Middle frontal gyrus (tissue), 1 donor: ENCODE measurements around the gene CCDC50.

ENCODE experiments used
- DNase-seq: peaks from one replicate; pipeline ENCODE4 v3.0.0-alpha.2; 2015; ENCODE audit warnings: low spot score; ENCODE audit errors: extremely low spot score

Gene CCDC50

DNA sequence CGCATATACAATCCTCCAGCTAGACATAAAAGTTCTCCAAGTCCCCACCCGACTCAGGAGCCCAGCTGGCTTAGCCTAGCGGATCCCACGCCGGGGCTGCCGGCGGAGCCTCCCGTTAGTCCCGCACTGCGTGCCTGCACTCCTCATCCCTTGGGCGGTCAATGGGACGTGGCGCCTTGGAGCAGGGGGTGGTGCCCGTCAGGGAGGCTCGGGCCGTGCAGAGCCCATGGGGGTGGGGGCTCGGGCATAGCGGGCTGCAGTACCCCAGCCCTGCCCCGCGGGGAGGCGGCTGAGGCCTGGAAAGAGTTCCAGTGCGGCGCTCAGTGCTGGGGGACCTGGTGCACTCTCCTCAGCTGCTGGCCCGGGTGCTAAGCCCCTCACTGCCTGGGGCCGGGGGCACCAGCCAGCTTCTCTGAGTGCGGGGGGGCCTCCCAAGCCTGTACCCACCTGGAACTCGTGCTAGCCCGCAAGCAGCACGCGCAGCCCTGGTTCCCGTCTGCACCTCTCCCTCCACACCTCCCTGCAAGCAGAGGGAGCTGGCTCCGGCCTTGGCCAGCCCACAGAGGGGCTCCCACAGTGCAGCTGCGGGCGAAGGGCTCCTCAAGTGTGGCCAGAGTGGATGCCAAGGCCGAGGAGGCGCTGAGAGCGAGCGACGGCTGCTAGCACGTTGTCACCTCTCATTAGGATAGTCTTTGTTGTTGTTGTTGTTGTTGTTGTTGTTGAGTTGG lies 12.2 kb upstream of the CCDC50 start:
- no peak for DNase-seq

DNA sequence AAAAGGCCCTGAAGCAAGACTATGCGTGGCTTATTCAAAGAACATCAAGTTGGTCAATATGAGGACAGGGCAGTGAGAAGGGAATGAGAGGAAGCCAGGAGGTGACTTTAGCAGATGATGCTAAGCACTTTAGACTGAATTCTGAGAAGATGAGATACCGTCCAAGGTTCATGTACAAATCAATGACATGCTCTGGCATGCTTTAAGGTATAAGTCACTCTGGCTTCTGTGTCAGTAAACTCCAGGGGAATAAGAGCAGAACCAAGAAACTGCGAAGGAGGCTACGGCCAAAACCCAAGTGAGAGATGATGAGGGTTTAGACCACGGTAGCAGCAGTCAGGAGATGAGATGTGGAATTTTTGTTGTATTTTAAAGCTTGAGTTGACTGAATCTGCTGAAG lies 8.9 kb upstream of the CCDC50 start:
- DNase-seq = no peak

DNA sequence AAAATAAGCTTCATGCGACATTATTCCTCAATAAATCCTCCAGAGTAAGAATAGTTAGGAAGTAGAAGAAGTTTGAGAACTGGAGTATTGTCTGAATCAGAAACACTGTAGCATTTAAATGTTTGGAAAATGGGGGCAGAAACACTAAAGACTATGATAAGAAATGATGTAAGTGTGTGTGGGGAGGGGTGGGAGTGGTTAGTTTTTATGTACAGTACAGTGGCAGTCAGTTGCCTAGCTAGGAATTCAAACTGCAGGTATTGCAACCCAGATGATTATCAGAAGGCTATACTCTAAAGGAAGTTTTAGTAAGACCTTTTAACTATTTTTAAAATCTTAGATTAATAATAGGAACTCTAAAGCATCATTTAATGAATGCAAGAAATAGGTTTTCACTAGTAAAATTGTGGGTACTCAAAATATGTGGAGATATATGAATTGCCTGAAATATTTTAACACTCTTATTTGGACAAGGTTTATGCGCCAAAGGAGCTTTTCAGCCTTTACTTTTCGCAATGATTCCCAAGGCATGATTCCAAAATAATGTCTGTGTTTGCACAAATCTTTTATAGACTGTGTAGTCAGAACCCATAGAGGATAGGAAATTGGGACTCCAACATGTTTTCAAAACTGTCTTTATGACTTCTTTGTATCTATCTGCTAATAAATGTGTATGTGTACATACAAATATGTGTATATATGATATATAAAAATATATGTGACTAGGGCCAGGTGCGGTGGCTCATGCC lies 8.0 kb upstream of the CCDC50 start:
- DNase-seq = no peak

DNA sequence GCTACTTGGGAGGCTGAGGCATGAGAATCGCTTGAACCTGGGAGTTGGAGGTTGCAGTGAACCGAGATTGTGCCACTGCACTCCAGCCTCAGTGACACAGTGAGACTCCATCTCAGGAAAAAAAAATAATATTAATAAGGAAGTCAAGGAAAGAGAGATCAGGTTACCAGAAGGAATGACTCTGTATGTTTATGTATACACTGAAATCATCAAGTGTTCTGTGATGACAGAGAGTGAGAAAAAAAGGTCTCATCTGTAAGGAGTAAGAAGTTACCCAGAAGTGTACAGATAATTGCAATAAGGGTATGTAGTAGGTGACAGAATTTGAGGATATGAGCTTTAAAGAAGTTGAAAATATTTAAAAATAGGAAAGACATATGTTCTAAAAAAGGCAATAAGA lies 4.3 kb upstream of the CCDC50 start:
- no peak for DNase-seq

DNA sequence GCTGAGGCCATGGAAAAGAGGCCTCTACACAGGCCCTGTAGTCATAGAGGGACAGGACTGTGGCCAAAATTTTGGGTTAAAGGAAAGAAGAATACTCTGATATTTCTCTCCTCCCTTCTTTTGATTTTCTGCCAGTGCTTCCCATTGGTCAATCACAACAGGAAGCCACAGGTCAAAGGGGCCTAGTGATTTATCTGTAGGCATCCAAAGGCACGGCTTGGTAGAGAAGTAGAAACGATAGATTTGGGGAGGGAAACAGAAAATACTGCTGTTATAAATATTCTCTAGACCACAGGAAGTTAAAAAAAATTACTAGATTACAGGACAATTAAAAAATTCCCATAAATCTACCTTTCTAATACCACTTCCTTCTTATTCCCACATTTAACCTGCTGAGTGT lies 1.7 kb upstream of the CCDC50 start:
- no peak for DNase-seq

DNA sequence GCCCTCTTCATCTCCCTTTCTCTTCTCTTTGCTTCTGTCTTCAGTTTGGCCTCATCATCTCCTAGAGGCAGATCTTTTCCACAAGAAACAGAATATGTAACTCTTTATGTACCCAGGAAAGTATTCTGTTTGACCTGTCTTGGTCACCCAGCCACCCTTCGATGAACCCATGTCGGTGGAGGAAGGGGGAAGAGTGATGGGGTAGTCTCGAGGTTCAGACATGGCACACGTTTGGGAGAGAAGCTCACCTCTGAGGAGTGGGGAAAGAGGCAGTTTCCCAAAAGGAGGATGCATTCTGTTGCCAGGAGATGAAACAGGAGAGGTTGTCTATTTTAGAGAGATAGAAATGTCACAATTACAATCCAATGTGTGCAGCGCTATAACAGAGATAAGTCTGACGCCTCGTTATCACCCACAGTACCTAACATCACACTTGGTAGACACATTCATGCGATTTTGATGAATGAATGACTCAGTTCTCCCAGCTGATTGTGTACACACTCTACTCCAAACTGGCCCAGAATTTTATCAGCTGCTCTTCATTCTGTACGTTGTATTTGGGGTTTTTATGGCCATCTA lies 722 bp upstream of the CCDC50 start:
- no peak for DNase-seq

DNA sequence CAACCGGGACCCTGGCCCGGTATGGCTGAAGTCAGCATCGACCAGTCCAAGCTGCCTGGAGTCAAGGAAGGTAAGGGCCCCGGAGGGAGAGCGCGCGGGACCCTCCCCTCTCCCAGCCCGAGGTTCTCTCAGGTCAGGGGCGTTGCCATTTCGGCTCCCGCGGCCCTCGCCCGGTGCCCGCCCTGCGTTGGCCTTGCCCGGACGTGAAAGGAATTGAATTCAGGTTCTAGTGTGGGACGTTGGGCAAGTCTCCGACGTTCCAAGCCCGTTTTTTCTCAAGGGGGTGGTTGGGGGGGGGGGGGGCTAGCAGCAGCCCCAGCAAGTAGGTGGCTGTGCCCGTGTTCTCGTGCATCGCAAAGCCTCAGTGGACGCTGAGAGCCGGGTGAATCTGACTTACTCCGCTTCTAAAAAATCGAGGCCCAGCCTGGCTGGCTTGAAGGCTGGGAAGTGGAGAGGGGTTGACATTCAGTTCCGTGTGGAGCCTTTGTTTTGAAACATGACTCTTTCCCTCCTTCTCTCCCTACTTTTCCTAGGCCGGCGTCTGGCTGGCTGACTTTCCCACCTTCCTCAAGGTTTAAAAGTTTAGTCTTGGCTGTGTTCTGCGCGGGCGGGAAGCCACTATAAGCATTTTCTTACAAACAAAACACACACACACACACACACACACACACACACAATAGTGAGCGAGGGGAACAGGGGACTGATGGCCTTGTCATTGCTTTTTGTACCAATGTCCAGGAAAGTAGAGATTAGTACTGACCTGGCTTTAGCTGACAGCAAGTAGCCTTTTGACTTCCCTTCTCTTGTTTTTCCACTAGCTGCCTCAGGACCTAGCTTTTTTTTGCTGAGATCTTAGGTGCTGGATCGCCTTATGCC lies 698 bp downstream of the CCDC50 start, which contains the start of gene UTS2B:
Gene UTS2B (minus strand): TSS at position 873 of the 876 bp plus-strand sequence. CDS start 48,337 bp downstream, outside the sequence.
- no peak for DNase-seq

DNA sequence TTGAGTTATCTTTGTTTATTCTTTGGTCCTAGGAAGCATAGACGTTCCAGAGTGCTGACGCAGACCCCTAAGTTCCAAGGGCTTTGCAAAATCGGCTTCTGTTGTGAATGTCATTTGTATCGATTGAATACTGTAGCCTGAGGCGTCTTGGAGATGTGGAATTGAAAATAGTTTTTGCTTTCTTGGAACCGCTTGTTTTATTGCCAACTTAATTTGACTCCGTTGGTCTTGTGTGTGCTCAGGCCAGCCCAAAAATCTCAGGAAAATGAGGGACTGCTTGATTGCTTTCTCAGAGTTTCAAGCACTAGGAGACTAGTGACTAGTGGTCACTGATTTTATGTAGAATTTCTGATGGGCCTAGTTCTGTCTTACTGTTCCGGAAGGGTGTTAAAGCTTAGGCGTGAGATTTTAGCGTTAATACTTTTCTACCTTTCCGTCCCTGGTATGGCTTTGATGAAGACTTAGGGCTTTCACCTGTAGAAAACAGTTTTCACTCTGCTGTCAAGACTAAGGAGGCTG lies 1.4 kb downstream of the CCDC50 start:
- no peak for DNase-seq

DNA sequence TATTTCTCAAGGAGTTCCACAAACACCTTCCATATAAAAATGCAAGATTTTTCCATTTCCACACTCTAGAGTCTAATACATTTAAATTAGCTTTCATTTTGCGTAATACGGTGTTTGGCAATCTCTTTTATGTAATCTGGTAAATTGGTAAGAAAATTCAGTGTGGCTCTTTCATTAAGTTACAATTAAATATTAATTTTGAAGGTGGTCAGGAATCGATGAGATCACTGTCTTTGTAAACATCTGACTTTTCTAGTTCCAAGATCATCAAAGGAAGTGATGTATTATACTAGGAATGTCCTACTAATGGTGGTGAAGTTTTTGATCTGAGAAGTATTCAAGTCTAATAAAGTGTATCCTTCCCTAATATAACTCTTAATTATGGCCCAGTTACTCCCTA lies 2.2 kb downstream of the CCDC50 start:
- DNase-seq = no peak

DNA sequence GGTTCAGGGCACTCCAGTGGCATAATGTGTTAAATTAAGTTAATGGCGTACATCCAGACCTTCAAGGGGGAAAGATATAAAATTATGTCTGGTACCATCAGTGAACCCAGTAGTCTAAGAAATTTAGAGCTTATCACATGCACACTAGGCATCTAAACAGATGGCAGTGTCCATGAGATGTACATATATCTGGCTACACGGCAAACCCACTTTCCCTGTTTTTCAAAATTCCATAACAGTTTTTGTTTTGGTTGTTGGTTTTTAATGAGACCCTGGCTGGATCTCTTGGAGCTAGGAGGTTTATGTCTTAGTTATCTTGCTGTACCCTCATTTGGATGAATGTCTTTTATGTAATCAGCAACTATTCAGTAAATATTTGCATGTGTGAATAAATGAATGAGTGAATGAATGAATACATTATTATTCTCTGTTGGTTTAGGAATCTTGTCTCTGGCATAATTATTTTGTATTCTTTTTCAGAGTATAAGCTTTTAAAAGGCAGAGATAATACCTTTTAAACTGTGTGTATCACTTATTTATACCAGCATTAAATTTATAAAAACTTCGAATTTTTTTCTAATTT lies 4.2 kb downstream of the CCDC50 start:
- no peak for DNase-seq

DNA sequence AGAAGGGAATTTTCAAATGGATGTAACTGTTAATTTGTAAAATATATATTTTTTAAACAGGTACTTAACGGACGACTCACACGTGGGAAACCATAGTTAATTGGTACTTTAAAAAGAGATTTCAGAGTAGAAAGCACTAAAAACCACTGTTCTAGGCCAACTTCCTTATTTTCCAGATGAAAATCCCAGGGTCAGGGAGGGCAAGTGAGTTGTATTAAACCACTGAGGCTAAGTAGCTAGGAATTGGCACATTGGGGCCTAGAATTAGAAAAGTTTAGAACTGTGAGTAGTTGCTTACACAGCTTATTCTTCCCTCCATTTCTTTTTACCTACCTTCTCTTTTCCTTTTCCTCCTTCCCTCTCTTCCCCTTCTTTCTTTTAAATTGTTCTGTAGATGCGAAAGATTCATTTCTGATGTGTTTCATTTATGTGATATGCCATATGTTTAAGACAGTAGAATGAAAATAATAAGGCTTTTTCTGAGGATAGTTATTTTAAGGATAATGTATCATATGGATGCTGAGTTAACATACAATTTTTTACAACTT lies 5.2 kb downstream of the CCDC50 start:
- DNase-seq = no peak

DNA sequence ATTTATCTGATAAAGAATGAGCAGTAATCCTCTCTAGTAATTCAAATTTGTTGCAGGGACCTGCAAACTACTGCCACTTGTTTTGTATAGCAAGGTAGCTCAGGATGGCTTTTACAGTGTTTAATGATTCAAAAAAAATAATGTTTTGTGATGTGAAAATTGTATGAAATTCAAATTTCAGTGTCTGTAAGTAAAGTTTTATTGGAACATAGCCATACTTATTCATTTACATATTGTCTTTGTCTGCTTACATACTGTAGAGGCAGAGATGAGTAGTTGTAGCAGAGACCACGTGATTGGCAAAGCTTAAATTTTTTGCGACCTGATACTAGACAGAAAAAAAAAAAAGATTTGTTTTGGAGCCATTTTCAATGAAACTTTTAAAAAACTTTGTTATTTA lies 7.6 kb downstream of the CCDC50 start:
- DNase-seq = no peak

DNA sequence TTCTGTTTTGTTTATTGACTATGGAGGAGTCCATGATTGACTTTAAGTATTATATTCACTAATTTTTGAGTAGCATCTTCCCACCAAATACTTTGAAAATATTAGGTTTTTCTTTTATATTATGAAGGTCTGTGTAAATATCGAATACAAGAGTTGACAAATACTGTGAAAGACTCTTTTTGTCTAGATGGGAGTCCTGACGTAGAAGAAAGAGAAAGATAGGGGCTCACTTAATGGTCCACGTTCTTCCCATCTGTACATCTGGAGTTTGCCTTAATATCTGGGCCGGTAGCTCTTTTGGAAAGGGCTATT lies 8.9 kb downstream of the CCDC50 start:
- DNase-seq = no peak

DNA sequence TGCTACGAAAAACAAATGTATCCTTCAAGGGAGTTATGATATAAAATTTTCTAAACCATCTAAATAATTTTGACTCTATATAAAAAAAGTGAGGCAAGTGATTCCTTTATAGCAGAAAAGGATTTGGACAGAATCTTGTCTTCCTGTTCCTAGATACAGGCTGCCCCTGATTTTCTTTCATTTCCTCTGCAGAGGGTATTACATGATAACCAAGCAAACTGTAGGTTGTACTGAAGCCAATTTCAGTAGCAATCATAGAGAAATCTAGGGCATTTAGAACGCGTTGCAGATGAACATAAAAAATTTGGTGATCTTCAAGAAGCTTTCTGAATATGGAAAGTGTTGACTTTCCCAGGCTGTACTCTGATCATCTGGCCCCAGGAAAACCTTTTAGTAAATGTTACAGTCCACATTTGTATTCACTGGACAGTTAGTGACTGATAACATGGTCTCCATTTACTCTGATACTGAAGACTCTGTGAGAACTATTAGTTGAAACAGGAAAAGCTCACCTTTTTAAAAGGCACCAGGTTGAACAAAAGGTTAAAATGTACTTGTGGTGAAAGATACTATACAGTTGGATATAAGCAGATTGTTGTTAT lies 10.2 kb downstream of the CCDC50 start:
- DNase-seq = no peak

DNA sequence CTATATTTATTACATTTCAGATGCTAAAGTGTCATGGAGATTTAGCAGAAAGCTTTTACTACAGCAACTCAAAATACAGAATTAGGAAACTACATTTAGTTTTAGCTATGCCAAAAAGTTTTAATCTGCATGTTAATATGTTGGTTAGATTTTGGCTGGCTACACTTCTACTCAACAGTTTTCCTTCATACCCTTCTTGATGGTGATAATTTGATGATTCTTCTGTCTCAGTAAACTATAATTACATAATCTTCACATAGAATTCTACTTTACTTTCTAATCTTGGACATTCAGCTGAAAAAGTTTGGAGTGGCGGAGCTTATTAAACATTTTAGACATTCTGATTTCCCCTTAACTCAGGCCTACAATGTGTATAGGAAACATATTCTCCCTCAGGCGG lies 11.2 kb downstream of the CCDC50 start:
- no peak for DNase-seq

DNA sequence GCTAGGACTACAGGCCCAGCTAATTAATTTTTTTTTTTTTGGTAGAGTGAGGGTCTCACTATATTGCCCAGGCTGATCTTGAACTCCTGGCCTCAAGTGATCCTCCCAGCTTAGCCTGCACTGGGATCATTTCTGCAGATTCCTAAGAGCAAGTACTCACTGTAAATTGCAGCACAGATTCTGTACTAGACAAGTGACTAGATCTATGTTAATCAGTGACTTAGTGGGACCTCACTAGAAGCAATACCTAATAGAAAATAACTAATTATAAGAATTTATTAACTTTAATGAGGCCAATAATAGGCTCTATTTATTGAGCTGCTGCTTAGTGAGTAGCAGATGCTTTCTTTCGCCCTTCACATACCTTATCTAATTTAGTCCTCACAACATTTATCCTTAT lies 11.8 kb downstream of the CCDC50 start:
- DNase-seq = no peak

DNA sequence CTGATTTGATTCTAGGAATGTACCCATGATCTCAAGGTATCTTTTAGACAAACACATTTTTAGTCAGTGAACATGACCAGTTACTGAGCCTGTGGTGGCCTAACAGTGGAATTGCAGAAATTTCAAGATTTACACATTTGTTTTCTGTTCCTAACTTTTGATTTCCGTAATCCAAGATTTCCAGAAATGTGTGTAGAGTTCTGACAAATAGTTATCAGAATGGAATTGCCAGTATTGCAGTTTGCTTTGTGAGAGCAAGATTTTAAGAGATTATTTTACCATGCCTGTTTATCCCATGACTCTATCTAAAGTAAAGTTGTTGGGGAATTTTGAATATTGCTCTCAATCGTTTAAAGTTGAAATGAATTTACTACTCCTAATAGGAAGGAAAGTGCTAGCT lies 12.8 kb downstream of the CCDC50 start:
- DNase-seq = no peak

DNA sequence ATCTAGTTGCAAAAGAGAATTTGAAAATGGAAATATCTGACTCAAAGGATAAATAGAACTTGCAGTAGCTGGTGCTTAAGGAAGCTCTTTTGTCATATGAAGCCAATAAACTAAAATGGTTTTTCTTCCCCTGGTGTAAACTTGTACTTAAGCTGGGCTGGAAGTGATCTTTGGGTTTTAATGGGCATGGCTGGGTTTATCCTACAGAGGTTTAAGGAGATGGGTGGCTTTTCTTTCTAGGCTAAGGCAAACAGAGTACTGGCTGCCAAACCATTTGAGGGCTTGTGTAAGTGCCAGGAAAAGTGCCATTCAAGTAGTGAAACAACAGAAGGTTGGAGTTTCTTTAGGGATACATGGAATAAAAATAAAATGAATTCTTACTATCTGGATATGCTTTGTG lies 13.2 kb downstream of the CCDC50 start:
- DNase-seq = no peak

DNA sequence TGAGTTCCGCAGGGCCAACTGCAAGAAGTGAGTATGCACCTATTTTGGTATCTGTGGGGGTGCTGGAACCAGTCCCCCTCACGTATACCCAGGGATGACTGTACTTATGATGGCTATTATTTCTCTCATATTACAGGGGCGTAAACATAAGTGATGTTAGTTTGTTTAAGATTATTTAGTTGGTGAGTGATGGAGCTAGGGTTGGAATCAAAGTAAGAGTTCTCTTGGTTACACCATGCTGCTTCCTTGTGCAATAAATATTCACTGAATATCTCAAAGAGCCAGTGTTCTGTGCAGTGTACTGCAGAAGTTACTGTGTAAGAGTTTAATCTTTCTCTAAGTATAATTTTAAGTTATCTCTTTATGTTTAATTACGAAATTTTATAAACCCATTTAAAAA lies 13.9 kb downstream of the CCDC50 start:
- DNase-seq = no peak

DNA sequence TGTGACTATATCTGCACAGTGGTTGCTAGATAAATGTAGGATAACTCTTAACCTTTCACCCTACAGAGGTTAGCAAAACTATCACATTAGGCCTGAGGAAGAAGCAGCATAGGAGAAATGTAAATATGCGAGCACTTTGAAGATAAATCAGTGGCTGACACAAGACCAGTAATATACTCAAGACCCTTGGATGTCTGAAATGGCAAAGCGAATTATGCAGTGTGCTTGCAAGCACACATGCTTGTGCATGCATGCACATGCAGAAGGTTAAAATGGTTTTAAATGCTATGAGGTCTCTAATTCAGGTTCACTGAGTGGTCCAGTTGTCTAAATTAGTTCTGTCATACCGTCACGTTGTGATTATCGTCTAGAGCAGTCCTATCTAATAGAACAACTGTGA lies 14.7 kb downstream of the CCDC50 start:
- no peak for DNase-seq

DNA sequence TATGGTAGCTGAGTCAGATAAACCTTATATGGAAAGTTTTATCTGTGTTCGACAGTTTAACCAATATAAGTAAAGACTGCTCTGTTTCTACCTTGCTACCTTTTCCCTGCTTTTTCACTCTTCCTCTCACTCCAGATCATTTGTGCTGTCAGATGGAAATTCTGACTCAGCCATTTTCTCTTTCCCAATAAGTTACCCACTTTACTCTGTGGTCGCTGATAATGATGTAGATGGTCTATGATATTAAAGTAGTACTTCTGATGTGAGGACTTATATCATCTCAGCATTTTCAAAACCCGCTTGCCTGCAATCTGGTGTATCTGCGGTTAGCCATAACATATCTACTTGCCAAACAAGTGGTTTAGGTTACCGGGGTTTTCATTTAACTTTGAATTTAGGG lies 16.1 kb downstream of the CCDC50 start:
- no peak for DNase-seq
